NCI-H748 treated with DMSO at 0.1 percent for 48 hours (cell line): ENCODE results near the gene INPP5A.

ENCODE experiments used
- DNase-seq: peaks from one replicate; lab custom pipeline; 2025; lab: John Stamatoyannopoulos, UW

Gene INPP5A

GRCh38 chr10:132647424-132647823 is 109.8 kb downstream of the INPP5A start:
- peak; percentile 17 for DNase-seq

- DNase-seq: no peak
Observed at GRCh38 chr10:132648072-132648850, 110.7 kb downstream of the INPP5A start.

- DNase-seq: no peak
Observed at GRCh38 chr10:132648851-132649528, 111.4 kb downstream of the INPP5A start.

GRCh38 chr10:132649651-132650360 is 112.2 kb downstream of the INPP5A start:
- DNase-seq: no peak

- no peak for DNase-seq
Observed at GRCh38 chr10:132650611-132651250, 113.1 kb downstream of the INPP5A start.

DNA sequence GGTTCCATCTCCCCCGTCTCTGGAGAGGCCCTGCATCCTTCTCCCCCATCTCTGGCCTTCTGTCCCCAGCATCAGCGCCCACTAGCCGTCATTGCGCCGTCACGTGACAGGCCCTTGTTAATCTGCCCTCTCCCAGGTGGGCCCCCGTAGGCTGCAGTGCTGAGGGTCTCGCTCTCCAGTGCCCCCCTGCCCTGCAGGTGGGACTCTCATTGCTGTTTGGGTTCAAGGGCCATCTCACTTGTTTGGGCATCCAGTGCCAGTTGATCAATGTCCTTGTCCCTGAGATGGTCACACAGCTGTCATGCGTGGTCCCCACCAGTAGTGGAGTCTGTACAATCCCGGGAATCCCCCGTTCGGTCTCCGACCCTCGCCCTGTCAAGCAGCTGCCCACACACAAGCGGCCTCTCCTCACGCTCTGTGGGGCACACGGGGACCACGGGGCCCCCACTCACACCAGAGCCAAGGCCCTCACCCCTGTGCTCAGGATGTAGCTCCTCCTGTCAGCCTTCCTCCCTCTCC is 114.0 kb downstream of the INPP5A start:
- DNase-seq: no peak

DNA sequence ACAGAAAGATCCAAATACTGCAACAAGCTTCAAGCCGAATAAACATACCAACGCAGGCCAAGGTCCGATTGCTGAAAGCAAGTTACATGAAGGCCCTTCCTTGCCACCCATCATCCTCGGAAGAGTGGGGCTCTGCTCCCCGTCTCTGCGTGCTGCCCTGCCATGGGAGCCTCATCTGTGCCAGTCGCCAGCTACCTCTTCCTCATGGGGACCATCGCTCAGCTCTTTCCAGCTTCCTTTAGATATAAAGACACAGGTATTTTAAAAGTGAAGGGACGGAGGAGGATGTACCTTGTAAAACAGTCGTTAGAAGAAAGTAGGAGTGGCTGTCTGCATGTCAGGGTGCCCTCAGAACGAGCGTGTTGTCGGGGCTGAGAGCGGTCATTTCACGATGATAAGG is 114.9 kb downstream of the INPP5A start:
- no peak for DNase-seq

GRCh38 chr10:132652936-132653590 is 115.5 kb downstream of the INPP5A start:
- DNase-seq: no peak

DNA sequence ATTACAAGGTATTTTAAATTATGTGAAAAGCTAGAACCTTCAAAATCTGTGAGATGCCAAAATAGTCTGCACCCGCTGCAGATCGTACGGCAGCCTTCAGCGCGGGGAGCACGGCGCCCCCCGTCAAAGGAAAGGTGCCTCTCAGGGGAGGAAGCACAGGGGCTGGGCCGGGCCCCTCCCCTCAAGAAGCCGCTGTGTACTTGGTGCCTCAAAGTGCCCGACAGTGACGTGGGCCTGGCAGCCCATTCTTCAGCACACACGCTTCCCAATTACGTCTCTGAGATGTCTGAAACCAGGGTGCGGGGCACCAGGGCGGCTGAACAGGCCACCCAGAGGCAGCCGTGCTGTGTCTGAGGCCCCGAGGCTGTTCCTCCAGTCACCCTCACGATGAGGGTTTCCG is 116.1 kb downstream of the INPP5A start:
- DNase-seq: no peak

GRCh38 chr10:132654121-132654571 is 116.6 kb downstream of the INPP5A start:
- no peak for DNase-seq

GRCh38 chr10:132654708-132655661 is 117.4 kb downstream of the INPP5A start:
- DNase-seq: peak; percentile 39

GRCh38 chr10:132655735-132656134 is 118.1 kb downstream of the INPP5A start:
- no peak for DNase-seq

- no peak for DNase-seq
Observed at GRCh38 chr10:132656283-132657126, 118.9 kb downstream of the INPP5A start.

DNA sequence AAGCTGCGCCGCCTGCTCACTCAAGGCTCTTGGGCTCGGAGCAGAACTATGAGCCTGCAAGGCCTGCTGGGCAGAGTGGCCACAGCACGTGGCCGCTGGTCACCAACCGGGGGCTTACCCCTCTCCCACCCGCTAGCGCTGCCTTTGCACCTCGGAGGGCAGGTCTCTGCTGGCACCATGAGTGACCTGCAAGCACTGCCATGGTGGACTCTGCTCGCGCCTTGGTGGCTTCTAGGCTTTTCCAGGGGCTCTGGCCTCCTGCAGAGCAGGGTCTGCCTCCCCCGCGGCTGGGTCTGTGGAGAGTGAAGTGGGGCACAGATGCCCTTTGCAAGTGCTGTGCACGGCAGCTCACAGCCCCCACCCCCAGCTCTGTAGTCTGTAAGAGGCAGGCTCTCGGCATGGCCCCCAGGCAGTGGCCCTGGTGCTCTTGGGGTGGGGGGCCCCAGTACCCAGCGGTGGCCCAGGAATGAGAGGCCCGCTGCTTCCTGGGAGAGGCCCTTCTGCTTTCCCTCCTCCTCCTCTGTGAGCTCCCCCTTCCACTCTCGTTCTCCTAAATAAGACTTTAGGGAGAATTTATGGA is 119.6 kb downstream of the INPP5A start:
- no peak for DNase-seq

DNA sequence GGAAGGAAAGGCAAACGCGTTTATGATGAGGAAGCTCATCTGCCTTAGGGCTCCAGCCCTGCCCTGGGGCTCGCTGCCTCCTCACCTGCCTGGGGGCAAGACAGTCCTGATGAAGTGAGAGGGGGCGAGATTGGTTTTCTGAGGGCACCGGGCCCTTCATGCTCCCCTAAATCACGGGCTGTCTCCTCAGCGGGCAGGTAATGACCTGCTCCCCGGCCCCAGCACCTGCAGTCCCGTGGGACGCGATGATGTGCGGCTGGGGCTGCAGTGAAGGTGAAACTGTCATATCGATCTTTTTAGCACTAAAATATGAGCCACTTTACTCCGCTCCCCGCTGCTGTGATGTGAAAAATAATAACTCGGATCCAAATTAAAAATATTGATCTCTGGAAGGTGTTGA is 120.2 kb downstream of the INPP5A start:
- DNase-seq: no peak

DNA sequence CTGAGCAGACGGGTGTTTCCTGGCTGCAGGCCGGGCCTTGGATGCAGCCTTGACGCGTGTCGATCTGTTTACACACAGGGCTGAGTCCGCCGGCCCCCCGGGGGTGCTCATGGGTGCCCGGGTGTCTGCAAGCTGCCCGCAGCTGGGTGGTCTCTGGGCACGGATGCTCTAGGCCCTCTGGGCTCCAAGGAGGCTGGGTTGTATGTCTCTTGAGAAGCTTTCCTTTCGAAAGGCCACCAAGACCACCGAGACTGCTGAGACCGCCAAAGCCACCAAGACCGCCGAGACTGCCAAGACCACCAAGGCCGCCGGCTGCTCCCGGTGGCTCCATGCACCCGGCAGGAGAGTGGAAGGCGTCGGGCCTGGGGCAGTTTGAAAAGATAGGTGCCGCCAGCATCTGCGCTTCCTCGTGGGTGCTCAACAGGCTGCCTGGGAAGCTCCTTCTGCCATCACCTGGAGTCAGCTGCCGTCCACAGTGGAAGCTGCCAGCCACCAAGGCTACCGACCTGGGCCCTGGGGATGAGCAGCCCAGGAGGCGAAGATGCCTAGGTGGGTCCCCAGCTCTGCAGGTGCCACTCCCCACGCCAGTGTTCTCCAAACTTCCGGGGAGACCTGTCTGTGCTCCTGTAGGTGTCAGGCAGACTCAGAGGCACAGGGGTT is 121.1 kb downstream of the INPP5A start:
- DNase-seq: no peak

- no peak for DNase-seq
Observed at GRCh38 chr10:132659206-132660091, 121.9 kb downstream of the INPP5A start.

GRCh38 chr10:132660385-132660784 is 122.8 kb downstream of the INPP5A start:
- no peak for DNase-seq
